ENCODE results near the gene ANKRD29.

- no peak for TF ChIP-seq CTCF (IDR thresholded peaks at IDR 0.05)
- TF ChIP-seq POLR2A (IDR thresholded peaks at IDR 0.05), result no peak
These were observed 71.7 kb downstream of the ANKRD29 start for GRCh38 chr18:23591011-23591410.

Measured in sigmoid colon (tissue), 3 donors.